MCF 10A (cell line): ENCODE data around the gene SQOR. TPM values are rescaled to one million over a fixed set of nuclear protein-coding genes. Genes with fewer than 3 reads are reported as not detected.

Experiments
- BruUV-seq: library from RNA; stranded (reverse); fragments of 400-500 nt; replicated peaks from 2 replicates; lab custom pipeline; 2021; lab: Mats Ljungman, UMichigan
- CTCF ChIA-PET: fragments of 300-600 bp; sonication (Branson Sonifier 250); formaldehyde crosslinking; extraction: SDS; loops from one replicate; lab custom pipeline; 2021; ENCODE audit warnings: antibody characterized with exemption, inconsistent platforms; lab: Yijun Ruan, JAX
- POLR2A ChIA-PET: fragments of 300-600, 350-650 bp; sonication (Branson Sonifier 250); formaldehyde crosslinking; extraction: SDS; loops from one replicate; lab custom pipeline; 2020; ENCODE audit warnings: antibody characterized with exemption, inconsistent platforms; lab: Yijun Ruan, JAX
- DNase-seq: peaks from one replicate; pipeline ENCODE4 v3.0.0-alpha.2; 2018; ENCODE audit not compliant: unreplicated experiment
- H3K27ac Mint-ChIP-seq: one replicate; pipeline ENCODE4 v1.8.0; 2022; ENCODE audit warnings: mild to moderate bottlenecking, low read depth, mixed read lengths; ENCODE audit not compliant: unreplicated experiment
- H3K27me3 Mint-ChIP-seq: one replicate; pipeline ENCODE4 v1.8.0; 2022; ENCODE audit warnings: mixed read lengths; ENCODE audit not compliant: insufficient read depth, unreplicated experiment
- H3K36me3 Mint-ChIP-seq: one replicate; pipeline ENCODE4 v1.8.0; 2022; ENCODE audit warnings: mild to moderate bottlenecking, moderate library complexity, mixed read lengths; ENCODE audit not compliant: insufficient read depth, unreplicated experiment
- H3K4me1 Mint-ChIP-seq: one replicate; pipeline ENCODE4 v1.8.0; 2022; ENCODE audit warnings: mixed read lengths; ENCODE audit not compliant: insufficient read depth, unreplicated experiment
- H3K4me3 Mint-ChIP-seq: one replicate; pipeline ENCODE4 v1.8.0; 2022; ENCODE audit warnings: mild to moderate bottlenecking, moderate library complexity, mixed read lengths; ENCODE audit not compliant: unreplicated experiment
- H3K9me3 Mint-ChIP-seq: one replicate; pipeline ENCODE4 v1.8.0; 2022; ENCODE audit warnings: mixed read lengths; ENCODE audit not compliant: unreplicated experiment
- CTCF ChIP-seq: fragments of 200-600 bp; IDR thresholded peaks from one replicate; pipeline ENCODE4 v1.8.0; 2022; ENCODE audit warnings: antibody characterized with exemption, mild to moderate bottlenecking; ENCODE audit not compliant: unreplicated experiment
- intact Hi-C: fragments of 100-400 bp; cut with micrococcal nuclease; formaldehyde crosslinking; loops from 2 replicates; pipeline ENCODE4 v1.14.1; 2022
- total RNA-seq: library from RNA; stranded (reverse); gene quantifications from 2 replicates; pipeline ENCODE4 v1.2.3, GENCODE V29; 2022

Gene SQOR
- total RNA-seq, 1 experiment from 2014 or later: 75.0 TPM

DNA sequence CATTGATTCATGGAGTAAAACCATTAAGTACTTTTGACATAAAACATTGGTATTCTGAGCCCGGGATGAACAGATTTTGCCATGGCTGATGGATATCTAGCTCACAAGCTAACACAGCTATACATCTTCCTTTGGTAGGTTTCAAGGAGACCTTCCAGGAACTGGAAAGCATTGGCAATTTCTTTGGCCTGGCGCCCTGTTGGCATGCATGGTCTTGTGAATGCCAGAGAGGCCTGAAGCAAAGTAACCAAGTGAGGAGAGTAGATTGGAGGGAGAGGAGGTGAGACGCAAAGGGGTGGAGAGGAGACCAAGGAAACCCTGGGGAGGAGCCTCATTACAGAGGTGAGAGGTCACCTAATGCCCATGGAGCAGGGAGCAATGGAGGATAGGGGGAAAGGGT is 67.2 kb downstream of the SQOR start:
- Mint-ChIP-seq H3K27me3 (no peaks in the 10 kb centered on the region), H3K36me3 (no peaks in the 10 kb centered on the region), H3K4me1 (peaks cover 22% of the 10 kb centered on the region), H3K27ac (no peak overlapping the region), H3K9me3 (no peaks in the 10 kb centered on the region), H3K4me3 (no peak overlapping the region)
- no TSS peak for BruUV-seq
- ChIA-PET POLR2A (interaction anchor here (0.9 kb wide), 1 partner anchor 57 kb away, joined by 4 read pairs; no protein-coding TSS in a partner anchor), CTCF (interaction anchor here (1.0 to 2.3 kb wide), 3 partner anchors 13 to 88 kb away, joined by 3 to 9 read pairs (median 7); no protein-coding TSS in a partner anchor)
- no peak for TF ChIP-seq CTCF
- peak; percentile 62 for DNase-seq
- intact Hi-C loops: no loop called here

GRCh38 chr15:45703670-45704328 is 69.0 kb downstream of the SQOR start:
- Mint-ChIP-seq H3K27me3 (no peaks in the 10 kb centered on the region), H3K4me1 (peaks cover 22% of the 10 kb centered on the region), H3K4me3 (no peak overlapping the region), H3K36me3 (no peaks in the 10 kb centered on the region), H3K9me3 (no peaks in the 10 kb centered on the region), H3K27ac (no peak overlapping the region)
- intact Hi-C loops: no loop called here
- no TSS peak for BruUV-seq
- no peak for TF ChIP-seq CTCF
- DNase-seq: no peak
- ChIA-PET POLR2A (no interaction called here), CTCF (interaction anchor here (0.6 to 2.5 kb wide), 9 partner anchors 9 to 620 kb away, joined by 3 to 13 read pairs (median 4); no protein-coding TSS in a partner anchor)

DNA sequence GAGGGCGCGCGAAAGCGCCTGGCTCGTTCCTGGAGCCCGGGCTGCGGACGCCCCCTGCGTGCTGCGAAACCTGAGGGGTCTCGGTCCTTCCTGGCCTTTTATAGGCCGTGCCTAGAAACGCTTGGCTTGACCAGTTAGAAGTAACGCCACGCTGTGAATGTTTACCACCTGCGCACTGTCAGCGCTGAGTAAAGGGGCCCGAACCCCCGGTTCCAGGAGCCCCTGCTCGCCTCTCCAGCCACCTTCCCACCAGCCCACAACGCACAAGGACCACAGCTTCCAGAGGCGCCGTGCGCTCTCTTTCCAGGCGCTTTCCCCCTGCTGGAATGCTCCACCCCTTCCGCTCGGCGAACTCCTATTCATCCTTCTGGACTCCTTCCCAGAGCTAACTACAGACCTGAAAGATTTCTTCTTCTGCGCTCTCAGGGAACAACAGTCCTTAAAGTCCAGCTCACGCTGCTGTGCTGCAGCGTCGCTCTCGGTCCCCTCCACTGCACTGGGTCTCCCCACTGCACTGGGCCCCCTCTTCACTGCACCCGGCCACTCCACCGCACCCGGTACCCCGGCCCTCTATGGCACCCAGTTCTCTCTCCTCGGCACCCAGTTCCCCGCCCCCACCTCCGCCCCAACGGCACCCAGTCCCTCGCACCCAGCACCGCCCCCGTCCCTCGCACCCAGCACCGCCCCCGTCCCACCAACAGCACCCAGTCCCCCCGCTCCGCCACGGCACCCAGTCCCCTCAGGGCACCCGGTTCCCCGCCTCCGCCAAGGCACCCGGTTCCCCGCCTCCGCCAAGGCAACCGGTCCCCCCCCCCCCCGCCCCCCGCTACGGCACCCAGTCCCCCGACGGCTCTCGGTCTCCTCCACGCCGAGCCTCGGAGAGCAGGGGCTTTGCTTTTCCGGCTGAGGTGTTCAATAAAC is 69.8 kb downstream of the SQOR start:
- no TSS peak for BruUV-seq
- peak overlapping the region; percentile 87 for H3K4me3 Mint-ChIP-seq
- no peak for TF ChIP-seq CTCF
- DNase-seq: no peak
- H3K36me3 Mint-ChIP-seq: no peaks in the 10 kb centered on the region
- peaks cover 22% of the 10 kb centered on the region for H3K4me1 Mint-ChIP-seq
- no peaks in the 10 kb centered on the region for H3K27me3 Mint-ChIP-seq
- peak overlapping the region; percentile 79 for H3K27ac Mint-ChIP-seq
- intact Hi-C loops: loop anchor here (5.0 kb wide), 2 partner anchors 247 to 608 kb away; no protein-coding TSS in a partner anchor
- ChIA-PET CTCF (interaction anchor here (0.6 to 3.1 kb wide), 47 partner anchors 9 to 1491 kb away, joined by 3 to 51 read pairs (median 4); no protein-coding TSS in a partner anchor), POLR2A (interaction anchor here (0.7 to 1.3 kb wide), 4 partner anchors 67 to 117 kb away, joined by 3 to 6 read pairs (median 4); partner anchors contain the start of gene BLOC1S6)
- no peaks in the 10 kb centered on the region for H3K9me3 Mint-ChIP-seq
